GM23338 (cell line): ENCODE data around the gene EML2. TPM values are rescaled to one million over a fixed set of nuclear protein-coding genes. Genes with fewer than 3 reads are reported as not detected.

Experiments used
- ATAC-seq: fragments of 200-7000 bp; cut with Tn5 transposase; 3 replicates; pipeline ENCODE4 v1.9.1; 2020
- DNase-seq: peaks from one replicate; pipeline ENCODE4 v3.0.0-alpha.2; 2015; ENCODE audit warnings: low spot score
- H2AFZ ChIP-seq: fragments of 200-600 bp; sonication (generic); 2 replicates; pipeline ENCODE4 v1.8.0; 2016; ENCODE audit warnings: antibody characterized with exemption, mild to moderate bottlenecking, moderate library complexity
- H3F3A ChIP-seq: fragments of 200-600 bp; sonication (generic); replicated peaks from 2 replicates; pipeline ENCODE4 v1.8.0; 2017; ENCODE audit warnings: antibody characterized with exemption, mixed run types, low read depth
- H3K27ac ChIP-seq: fragments of 200-600 bp; sonication (generic); 2 replicates; pipeline ENCODE4 v1.6.1; 2016; ENCODE audit warnings: low read depth
- H3K27me3 ChIP-seq: fragments of 200-600 bp; sonication (generic); 2 replicates; pipeline ENCODE4 v1.8.0; 2016; ENCODE audit warnings: mild to moderate bottlenecking, mixed run types, moderate library complexity; ENCODE audit not compliant: insufficient read depth
- H3K36me3 ChIP-seq: fragments of 200-600 bp; sonication (generic); 2 replicates; pipeline ENCODE4 v1.8.0; 2016; ENCODE audit warnings: mild to moderate bottlenecking; ENCODE audit not compliant: insufficient read depth
- H3K4me1 ChIP-seq: fragments of 200-600 bp; sonication (generic); 2 replicates; pipeline ENCODE4 v1.8.0; 2016; ENCODE audit warnings: mild to moderate bottlenecking, moderate library complexity; ENCODE audit not compliant: insufficient read depth
- H3K4me2 ChIP-seq: fragments of 200-600 bp; sonication (generic); 2 replicates; pipeline ENCODE4 v1.7.1; 2017; ENCODE audit warnings: mixed run types
- H3K4me3 ChIP-seq: fragments of 200-600 bp; sonication (generic); 2 replicates; pipeline ENCODE4 v1.6.1; 2016; ENCODE audit warnings: mixed run types
- H3K79me2 ChIP-seq: fragments of 200-600 bp; sonication (generic); replicated peaks from 2 replicates; pipeline ENCODE4 v1.8.0; 2017; ENCODE audit warnings: mild to moderate bottlenecking; ENCODE audit not compliant: insufficient read depth
- H3K9me2 ChIP-seq: fragments of 200-600 bp; sonication (generic); 2 replicates; pipeline ENCODE4 v1.8.0; 2017; ENCODE audit not compliant: insufficient read depth
- H4K20me1 ChIP-seq: fragments of 200-600 bp; sonication (generic); replicated peaks from 2 replicates; pipeline ENCODE4 v1.8.0; 2017; ENCODE audit warnings: mild to moderate bottlenecking; ENCODE audit not compliant: insufficient read depth
- H3K27ac Mint-ChIP-seq: 2 replicates; pipeline ENCODE4 v1.8.0; 2020; ENCODE audit warnings: inconsistent platforms, mild to moderate bottlenecking, moderate library complexity, mixed read lengths
- H3K27me3 Mint-ChIP-seq: 3 replicates; pipeline ENCODE4 v1.8.0; 2022; ENCODE audit warnings: low read depth, mild to moderate bottlenecking, moderate library complexity, mixed read lengths, inconsistent platforms; ENCODE audit not compliant: insufficient read depth, poor library complexity
- H3K36me3 Mint-ChIP-seq: 3 replicates; pipeline ENCODE4 v1.8.0; 2021; ENCODE audit warnings: low read depth, mild to moderate bottlenecking, inconsistent platforms, moderate library complexity, mixed read lengths
- H3K4me1 Mint-ChIP-seq: 3 replicates; pipeline ENCODE4 v1.8.0; 2020; ENCODE audit warnings: mild to moderate bottlenecking, inconsistent platforms, mixed read lengths
- H3K4me3 Mint-ChIP-seq: 3 replicates; pipeline ENCODE4 v1.8.0; 2021; ENCODE audit warnings: moderate library complexity, mild to moderate bottlenecking, inconsistent platforms, mixed read lengths
- H3K9me3 Mint-ChIP-seq: 3 replicates; pipeline ENCODE4 v1.8.0; 2020; ENCODE audit warnings: moderate library complexity, mild to moderate bottlenecking, inconsistent platforms, mixed read lengths
- CREB1 ChIP-seq: fragments of 250-450 bp; sonication (Bioruptor Pico); IDR thresholded peaks from 2 replicates; pipeline ENCODE4 v1.5.0; 2020; ENCODE audit warnings: low read depth, mild to moderate bottlenecking, moderate library complexity
- CTCF ChIP-seq, 2 experiments: fragments of 200-600 bp in 1 of 2; sonication (generic) in 1 of 2; conservative IDR thresholded peaks; 2 replicates each; pipeline versions ENCODE4 v1.5.1 to v1.6.1; 2016 to 2017; ENCODE audit warnings: antibody characterized with exemption in 2 of 2, low read depth in 2 of 2, mild to moderate bottlenecking in 2 of 2, moderate library complexity in 1 of 2
- EZH2 ChIP-seq: fragments of 200-600 bp; sonication (generic); IDR thresholded peaks from one replicate; pipeline ENCODE4 v1.8.0; 2017; ENCODE audit warnings: antibody characterized with exemption, mild to moderate bottlenecking, low read depth; ENCODE audit not compliant: unreplicated experiment
- EZH2phosphoT487 ChIP-seq: fragments of 200-600 bp; sonication (generic); IDR thresholded peaks from one replicate; pipeline ENCODE4 v1.8.1; 2018; ENCODE audit warnings: antibody characterized with exemption; ENCODE audit not compliant: unreplicated experiment
- JUNB ChIP-seq: IDR thresholded peaks from one replicate; pipeline ENCODE4 v1.6.1; 2016; ENCODE audit warnings: antibody characterized with exemption; ENCODE audit not compliant: unreplicated experiment
- NANOG ChIP-seq: IDR thresholded peaks from 2 replicates; pipeline ENCODE4 v1.6.1; 2016; ENCODE audit warnings: antibody characterized with exemption, borderline replicate concordance
- POLR2AphosphoS5 ChIP-seq: IDR thresholded peaks from 2 replicates; pipeline ENCODE4 v1.6.1; 2016; ENCODE audit warnings: antibody characterized with exemption, low read depth
- STAT1 ChIP-seq: IDR thresholded peaks from one replicate; pipeline ENCODE4 v1.6.1; 2016; ENCODE audit warnings: antibody characterized with exemption; ENCODE audit not compliant: unreplicated experiment
- ZNF331 ChIP-seq: fragments of 250-450 bp; sonication (Bioruptor Pico); IDR thresholded peaks from 2 replicates; pipeline ENCODE4 v1.5.0; 2020; ENCODE audit warnings: low read depth, mild to moderate bottlenecking, moderate library complexity
- polyA plus RNA-seq: library from polyadenylated mRNA; unstranded; fragments of >200 nt; fragmentation: Nextera tagmentation; extraction: Ambion mirVana; gene quantifications from 2 replicates; pipeline ENCODE4 v1.2.1, GENCODE V29; 2016
- total RNA-seq: library from RNA; depleted of rRNA; stranded (reverse); fragments of >200 nt; shearing (Covaris generic); gene quantifications from 2 replicates; pipeline ENCODE4 v1.2.3, GENCODE V29; 2014
- TF ChIP-seq, protein P1 (sequence below): fragments of 250-450 bp; sonication (Bioruptor Pico); IDR thresholded peaks from 2 replicates; pipeline ENCODE4 v1.5.0; 2020; ENCODE audit warnings: mild to moderate bottlenecking, moderate library complexity
- TF ChIP-seq, protein P2 (sequence below): IDR thresholded peaks from one replicate; pipeline ENCODE4 v1.6.1; 2018; ENCODE audit warnings: antibody characterized with exemption; ENCODE audit not compliant: unreplicated experiment

The EML2 gene
- total and polyA plus RNA-seq, 2 experiments from 2014 or later, result 7.1 to 33.9 TPM

- H3K27me3 ChIP-seq, result no peaks in the 10 kb centered on the region
- peaks cover 12% of the 10 kb centered on the region for H3K4me1 Mint-ChIP-seq
- H3K9me3 Mint-ChIP-seq, result no peaks in the 10 kb centered on the region
- H3F3A ChIP-seq, result peaks cover 7% of the 10 kb centered on the region; the same call in 1 of the 2 replicates
- TF ChIP-seq, protein P1, sequence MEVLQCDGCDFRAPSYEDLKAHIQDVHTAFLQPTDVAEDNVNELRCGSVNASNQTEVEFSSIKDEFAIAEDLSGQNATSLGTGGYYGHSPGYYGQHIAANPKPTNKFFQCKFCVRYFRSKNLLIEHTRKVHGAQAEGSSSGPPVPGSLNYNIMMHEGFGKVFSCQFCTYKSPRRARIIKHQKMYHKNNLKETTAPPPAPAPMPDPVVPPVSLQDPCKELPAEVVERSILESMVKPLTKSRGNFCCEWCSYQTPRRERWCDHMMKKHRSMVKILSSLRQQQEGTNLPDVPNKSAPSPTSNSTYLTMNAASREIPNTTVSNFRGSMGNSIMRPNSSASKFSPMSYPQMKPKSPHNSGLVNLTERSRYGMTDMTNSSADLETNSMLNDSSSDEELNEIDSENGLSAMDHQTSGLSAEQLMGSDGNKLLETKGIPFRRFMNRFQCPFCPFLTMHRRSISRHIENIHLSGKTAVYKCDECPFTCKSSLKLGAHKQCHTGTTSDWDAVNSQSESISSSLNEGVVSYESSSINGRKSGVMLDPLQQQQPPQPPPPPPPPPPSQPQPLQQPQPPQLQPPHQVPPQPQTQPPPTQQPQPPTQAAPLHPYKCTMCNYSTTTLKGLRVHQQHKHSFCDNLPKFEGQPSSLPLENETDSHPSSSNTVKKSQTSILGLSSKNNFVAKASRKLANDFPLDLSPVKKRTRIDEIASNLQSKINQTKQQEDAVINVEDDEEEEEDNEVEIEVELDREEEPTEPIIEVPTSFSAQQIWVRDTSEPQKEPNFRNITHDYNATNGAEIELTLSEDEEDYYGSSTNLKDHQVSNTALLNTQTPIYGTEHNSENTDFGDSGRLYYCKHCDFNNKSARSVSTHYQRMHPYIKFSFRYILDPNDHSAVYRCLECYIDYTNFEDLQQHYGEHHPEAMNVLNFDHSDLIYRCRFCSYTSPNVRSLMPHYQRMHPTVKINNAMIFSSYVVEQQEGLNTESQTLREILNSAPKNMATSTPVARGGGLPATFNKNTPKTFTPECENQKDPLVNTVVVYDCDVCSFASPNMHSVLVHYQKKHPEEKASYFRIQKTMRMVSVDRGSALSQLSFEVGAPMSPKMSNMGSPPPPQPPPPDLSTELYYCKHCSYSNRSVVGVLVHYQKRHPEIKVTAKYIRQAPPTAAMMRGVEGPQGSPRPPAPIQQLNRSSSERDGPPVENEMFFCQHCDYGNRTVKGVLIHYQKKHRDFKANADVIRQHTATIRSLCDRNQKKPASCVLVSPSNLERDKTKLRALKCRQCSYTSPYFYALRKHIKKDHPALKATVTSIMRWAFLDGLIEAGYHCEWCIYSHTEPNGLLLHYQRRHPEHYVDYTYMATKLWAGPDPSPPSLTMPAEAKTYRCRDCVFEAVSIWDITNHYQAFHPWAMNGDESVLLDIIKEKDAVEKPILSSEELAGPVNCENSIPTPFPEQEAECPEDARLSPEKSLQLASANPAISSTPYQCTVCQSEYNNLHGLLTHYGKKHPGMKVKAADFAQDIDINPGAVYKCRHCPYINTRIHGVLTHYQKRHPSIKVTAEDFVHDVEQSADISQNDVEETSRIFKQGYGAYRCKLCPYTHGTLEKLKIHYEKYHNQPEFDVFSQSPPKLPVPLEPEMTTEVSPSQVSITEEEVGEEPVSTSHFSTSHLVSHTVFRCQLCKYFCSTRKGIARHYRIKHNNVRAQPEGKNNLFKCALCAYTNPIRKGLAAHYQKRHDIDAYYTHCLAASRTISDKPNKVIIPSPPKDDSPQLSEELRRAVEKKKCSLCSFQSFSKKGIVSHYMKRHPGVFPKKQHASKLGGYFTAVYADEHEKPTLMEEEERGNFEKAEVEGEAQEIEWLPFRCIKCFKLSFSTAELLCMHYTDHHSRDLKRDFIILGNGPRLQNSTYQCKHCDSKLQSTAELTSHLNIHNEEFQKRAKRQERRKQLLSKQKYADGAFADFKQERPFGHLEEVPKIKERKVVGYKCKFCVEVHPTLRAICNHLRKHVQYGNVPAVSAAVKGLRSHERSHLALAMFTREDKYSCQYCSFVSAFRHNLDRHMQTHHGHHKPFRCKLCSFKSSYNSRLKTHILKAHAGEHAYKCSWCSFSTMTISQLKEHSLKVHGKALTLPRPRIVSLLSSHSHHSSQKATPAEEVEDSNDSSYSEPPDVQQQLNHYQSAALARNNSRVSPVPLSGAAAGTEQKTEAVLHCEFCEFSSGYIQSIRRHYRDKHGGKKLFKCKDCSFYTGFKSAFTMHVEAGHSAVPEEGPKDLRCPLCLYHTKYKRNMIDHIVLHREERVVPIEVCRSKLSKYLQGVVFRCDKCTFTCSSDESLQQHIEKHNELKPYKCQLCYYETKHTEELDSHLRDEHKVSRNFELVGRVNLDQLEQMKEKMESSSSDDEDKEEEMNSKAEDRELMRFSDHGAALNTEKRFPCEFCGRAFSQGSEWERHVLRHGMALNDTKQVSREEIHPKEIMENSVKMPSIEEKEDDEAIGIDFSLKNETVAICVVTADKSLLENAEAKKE (CRISPR knock-in tag), result no peak
- TF ChIP-seq EZH2 (no peak), CTCF (conservative IDR thresholded peaks at IDR 0.05; ENCODE audit: low read depth in 2 of 2) (no peak), ZNF331 (CRISPR knock-in tag) (no peak), STAT1 (no peak), JUNB (no peak), POLR2AphosphoS5 (no peak), CREB1 (CRISPR knock-in tag) (no peak), NANOG (no peak), EZH2phosphoT487 (no peak)
- TF ChIP-seq, protein P2, sequence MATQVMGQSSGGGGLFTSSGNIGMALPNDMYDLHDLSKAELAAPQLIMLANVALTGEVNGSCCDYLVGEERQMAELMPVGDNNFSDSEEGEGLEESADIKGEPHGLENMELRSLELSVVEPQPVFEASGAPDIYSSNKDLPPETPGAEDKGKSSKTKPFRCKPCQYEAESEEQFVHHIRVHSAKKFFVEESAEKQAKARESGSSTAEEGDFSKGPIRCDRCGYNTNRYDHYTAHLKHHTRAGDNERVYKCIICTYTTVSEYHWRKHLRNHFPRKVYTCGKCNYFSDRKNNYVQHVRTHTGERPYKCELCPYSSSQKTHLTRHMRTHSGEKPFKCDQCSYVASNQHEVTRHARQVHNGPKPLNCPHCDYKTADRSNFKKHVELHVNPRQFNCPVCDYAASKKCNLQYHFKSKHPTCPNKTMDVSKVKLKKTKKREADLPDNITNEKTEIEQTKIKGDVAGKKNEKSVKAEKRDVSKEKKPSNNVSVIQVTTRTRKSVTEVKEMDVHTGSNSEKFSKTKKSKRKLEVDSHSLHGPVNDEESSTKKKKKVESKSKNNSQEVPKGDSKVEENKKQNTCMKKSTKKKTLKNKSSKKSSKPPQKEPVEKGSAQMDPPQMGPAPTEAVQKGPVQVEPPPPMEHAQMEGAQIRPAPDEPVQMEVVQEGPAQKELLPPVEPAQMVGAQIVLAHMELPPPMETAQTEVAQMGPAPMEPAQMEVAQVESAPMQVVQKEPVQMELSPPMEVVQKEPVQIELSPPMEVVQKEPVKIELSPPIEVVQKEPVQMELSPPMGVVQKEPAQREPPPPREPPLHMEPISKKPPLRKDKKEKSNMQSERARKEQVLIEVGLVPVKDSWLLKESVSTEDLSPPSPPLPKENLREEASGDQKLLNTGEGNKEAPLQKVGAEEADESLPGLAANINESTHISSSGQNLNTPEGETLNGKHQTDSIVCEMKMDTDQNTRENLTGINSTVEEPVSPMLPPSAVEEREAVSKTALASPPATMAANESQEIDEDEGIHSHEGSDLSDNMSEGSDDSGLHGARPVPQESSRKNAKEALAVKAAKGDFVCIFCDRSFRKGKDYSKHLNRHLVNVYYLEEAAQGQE, result no peak
- H3K27ac Mint-ChIP-seq, result no peak overlapping the region
- H3K4me3 Mint-ChIP-seq, result no peak overlapping the region; the same call in 2 of the 3 replicates
- ATAC-seq, result no peak
- peaks cover 8% of the 10 kb centered on the region; the same call in 1 of the 2 replicates for H3K79me2 ChIP-seq
- H2AFZ ChIP-seq, result no peak overlapping the region
- H3K27me3 Mint-ChIP-seq, result peaks cover 10% of the 10 kb centered on the region
- H3K4me2 ChIP-seq, result no peak overlapping the region
- no peaks in the 10 kb centered on the region for H3K36me3 Mint-ChIP-seq
- no peaks in the 10 kb centered on the region for H3K9me2 ChIP-seq
- no peak overlapping the region for H3K4me3 ChIP-seq
- no peak overlapping the region for H3K27ac ChIP-seq
- DNase-seq, result no peak
- H4K20me1 ChIP-seq, result no peaks in the 10 kb centered on the region; the same call in 1 of the 2 replicates
- no peaks in the 10 kb centered on the region for H3K36me3 ChIP-seq
- peaks cover 9% of the 10 kb centered on the region for H3K4me1 ChIP-seq
These were observed 79.2 kb downstream of the EML2 start for GRCh38 chr19:45560038-45560437.
